ENCODE data around the gene LRRC53.

Gene LRRC53

GRCh38 chr1:74434321-74434720 lies 78.1 kb downstream of the LRRC53 start:
- DNase-seq (ENCODE audit: low spot score) = no peak

- DNase-seq (ENCODE audit: low spot score) = no peak
Observed at GRCh38 chr1:74432325-74432724, 80.1 kb downstream of the LRRC53 start.

GRCh38 chr1:74431531-74431930 lies 80.9 kb downstream of the LRRC53 start:
- no peak for DNase-seq (ENCODE audit: low spot score)

- DNase-seq (ENCODE audit: low spot score) = no peak
Observed at GRCh38 chr1:74430342-74430934, 82.0 kb downstream of the LRRC53 start.

- DNase-seq (ENCODE audit: low spot score) = no peak
Observed at GRCh38 chr1:74429580-74429979, 82.8 kb downstream of the LRRC53 start.

GRCh38 chr1:74427681-74428080 lies 84.7 kb downstream of the LRRC53 start:
- DNase-seq (ENCODE audit: low spot score) = no peak

- DNase-seq (ENCODE audit: low spot score) = no peak
Observed at GRCh38 chr1:74426208-74426937, 86.0 kb downstream of the LRRC53 start.

GRCh38 chr1:74425676-74426075 lies 86.7 kb downstream of the LRRC53 start:
- DNase-seq (ENCODE audit: low spot score) = no peak

- DNase-seq (ENCODE audit: low spot score) = no peak
Observed at GRCh38 chr1:74423471-74423870, 88.9 kb downstream of the LRRC53 start.

GRCh38 chr1:74422421-74423292 lies 89.8 kb downstream of the LRRC53 start:
- no peak for DNase-seq (ENCODE audit: low spot score)

- no peak for DNase-seq (ENCODE audit: low spot score)
Observed at GRCh38 chr1:74420467-74420866, 91.9 kb downstream of the LRRC53 start.

Measured in CD4-positive, alpha-beta T cell treated with Interleukin-15 for 4 hours (primary cell).